Measurements from ENCODE around the gene SLC35G3.

DNA sequence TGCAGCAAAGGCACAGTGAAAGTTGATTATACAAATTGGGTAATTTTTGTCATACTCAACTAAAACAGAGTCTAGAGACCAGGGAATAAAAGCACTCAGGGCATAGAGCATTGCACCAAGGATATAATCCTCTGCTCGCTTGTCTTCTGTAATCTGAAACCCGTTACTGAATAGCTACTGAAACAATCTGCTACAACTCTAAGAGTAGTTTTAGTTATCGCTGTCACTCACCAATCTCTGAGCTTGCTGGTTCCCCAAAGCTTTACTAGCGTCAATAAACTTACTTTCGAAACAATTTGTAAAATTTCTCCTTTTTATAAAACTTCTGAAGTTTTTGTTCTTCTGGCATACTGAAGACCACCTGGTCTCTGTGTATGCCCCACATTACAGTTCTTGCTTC is 22.9 kb upstream of the SLC35G3 start:
- TF ChIP-seq POLR2A (IDR thresholded peaks at IDR 0.05; ENCODE audit: low read length) = no peak
- TF ChIP-seq GATA1 (IDR thresholded peaks at IDR 0.05; ENCODE audit: low read depth, low read length) = no peak
